ENCODE results near the gene VPS51. TPM values are rescaled to one million over a fixed set of nuclear protein-coding genes. Genes with fewer than 3 reads are reported as not detected.

VPS51 gene
- total RNA-seq, 1 experiment from 2014 or later, result 89.5 TPM

GRCh38 chr11:65141896-65142494, 46.0 kb downstream of the VPS51 start:
- no TSS peak for BruUV-seq (replicated peaks)
- no peak overlapping the region for H3K4me3 ChIP-seq (replicated peaks in 1 of 2; ENCODE audit: low read depth in 1 of 2, low read length in 2 of 2)
- H3K36me3 ChIP-seq (ENCODE audit: control insufficient read depth in 1 of 2, insufficient read depth in 2 of 2, low read length in 2 of 2), result no peaks in the 10 kb centered on the region
- intact Hi-C loops (cut with micrococcal nuclease), result no loop called here
- no peaks in the 10 kb centered on the region for H3K4me1 ChIP-seq (ENCODE audit: control insufficient read depth in 1 of 2, insufficient read depth in 2 of 2, low read length in 2 of 2)
- no peak overlapping the region for H3K9ac ChIP-seq (ENCODE audit: low read length)
- ATAC-seq (no peak), DNase-seq (ENCODE audit: low read depth, low spot score) (no peak)
- H4K20me1 ChIP-seq (ENCODE audit: insufficient read depth), result no peaks in the 10 kb centered on the region
- RAD21 ChIA-PET (ENCODE audit: low non-redundant PET in 1 of 2, low total read pairs in 2 of 2, uncharacterized antibody in 2 of 2, unreplicated experiment in 2 of 2), result no interaction called here
- CTCF ChIA-PET, result no interaction called here
- H3K9me3 ChIP-seq (ENCODE audit: control insufficient read depth in 1 of 2, insufficient read depth in 1 of 2, low read depth in 1 of 2, low read length in 2 of 2), result peaks cover 0 to 2% of the 10 kb centered on the region in 2 experiments; a peak in 1 of 4 replicates
- H3K27me3 ChIP-seq (ENCODE audit: insufficient read depth, low read length), result no peaks in the 10 kb centered on the region
- H3K79me2 ChIP-seq (ENCODE audit: insufficient read depth, low read length), result no peaks in the 10 kb centered on the region
- H2AFZ ChIP-seq (ENCODE audit: low read depth, low read length, poor library complexity, severe bottlenecking), result no peak overlapping the region
- H3K4me2 ChIP-seq (ENCODE audit: low read length), result no peak overlapping the region
- TF ChIP-seq SRF (IDR thresholded peaks at IDR 0.05; ENCODE audit: low read depth) (no peak), EZH2 (IDR thresholded peaks at IDR 0.05) (no peak), ZFX (IDR thresholded peaks at IDR 0.05) (no peak), TCF7L2 (IDR thresholded peaks at IDR 0.05; ENCODE audit: borderline replicate concordance, extremely low read depth, insufficient read depth, insufficient read length) (no peak), ZNF274 (IDR thresholded peaks at IDR 0.05; ENCODE audit: low read depth, low read length) (no peak), EGR1 (IDR thresholded peaks at IDR 0.05; ENCODE audit: low read depth) (no peak), REST (IDR thresholded peaks at IDR 0.05; ENCODE audit: low read depth) (no peak), ELF1 (IDR thresholded peaks at IDR 0.05; ENCODE audit: borderline replicate concordance, low read depth) (no peak), SP1 (IDR thresholded peaks at IDR 0.05; ENCODE audit: low read depth) (no peak), RAD21 (IDR thresholded peaks at IDR 0.05; ENCODE audit: low read depth) (no peak), CEBPB (IDR thresholded peaks at IDR 0.05; ENCODE audit: low read depth) (no peak), POLR2A (IDR thresholded peaks at IDR 0.05; ENCODE audit: borderline replicate concordance, extremely low read depth, insufficient read depth, insufficient read length) (no peak), FOSL1 (IDR thresholded peaks at IDR 0.05; ENCODE audit: low read depth) (no peak), YY1 (IDR thresholded peaks at IDR 0.05; ENCODE audit: extremely low read depth, insufficient replicate concordance, low read depth, low read length) (no peak), CBX3 (IDR thresholded peaks at IDR 0.05; ENCODE audit: low read depth) (no peak), EZH2phosphoT487 (IDR thresholded peaks at IDR 0.05; ENCODE audit: borderline replicate concordance) (no peak), JUND (IDR thresholded peaks at IDR 0.05) (no peak)
- TF ChIP-seq, protein P1, sequence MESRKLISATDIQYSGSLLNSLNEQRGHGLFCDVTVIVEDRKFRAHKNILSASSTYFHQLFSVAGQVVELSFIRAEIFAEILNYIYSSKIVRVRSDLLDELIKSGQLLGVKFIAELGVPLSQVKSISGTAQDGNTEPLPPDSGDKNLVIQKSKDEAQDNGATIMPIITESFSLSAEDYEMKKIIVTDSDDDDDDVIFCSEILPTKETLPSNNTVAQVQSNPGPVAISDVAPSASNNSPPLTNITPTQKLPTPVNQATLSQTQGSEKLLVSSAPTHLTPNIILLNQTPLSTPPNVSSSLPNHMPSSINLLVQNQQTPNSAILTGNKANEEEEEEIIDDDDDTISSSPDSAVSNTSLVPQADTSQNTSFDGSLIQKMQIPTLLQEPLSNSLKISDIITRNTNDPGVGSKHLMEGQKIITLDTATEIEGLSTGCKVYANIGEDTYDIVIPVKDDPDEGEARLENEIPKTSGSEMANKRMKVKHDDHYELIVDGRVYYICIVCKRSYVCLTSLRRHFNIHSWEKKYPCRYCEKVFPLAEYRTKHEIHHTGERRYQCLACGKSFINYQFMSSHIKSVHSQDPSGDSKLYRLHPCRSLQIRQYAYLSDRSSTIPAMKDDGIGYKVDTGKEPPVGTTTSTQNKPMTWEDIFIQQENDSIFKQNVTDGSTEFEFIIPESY (IDR thresholded peaks at IDR 0.05; ENCODE audit: extremely low read depth, insufficient replicate concordance, low read length), result no peak
- no peaks in the 10 kb centered on the region for H3K9me2 ChIP-seq (ENCODE audit: insufficient read depth)
- POLR2A ChIA-PET, result no interaction called here
- no peak overlapping the region for H3K27ac ChIP-seq (ENCODE audit: low read depth, low read length)

Measured in HCT116 (cell line).